H9 (cell line): Measurements from ENCODE around the gene SLC37A4. TPM values are rescaled to one million over a fixed set of nuclear protein-coding genes. Genes with fewer than 3 reads are reported as not detected.

Experiments used
- DNase-seq: peaks from one replicate; pipeline ENCODE4 v3.0.0-alpha.2; 2017
- H2AFZ ChIP-seq: one replicate; pipeline ENCODE4 v1.6.1; 2013; ENCODE audit warnings: mild to moderate bottlenecking, low read length, control low read depth, moderate library complexity
- H2AK5ac ChIP-seq: 2 replicates; pipeline ENCODE4 v1.6.1; 2013; ENCODE audit warnings: low read length, control low read depth, mixed read lengths; ENCODE audit not compliant: insufficient read length
- H2BK120ac ChIP-seq: one replicate; pipeline ENCODE4 v1.6.1; 2013; ENCODE audit warnings: low read depth, mild to moderate bottlenecking, low read length, control low read depth, inconsistent platforms; ENCODE audit not compliant: poor library complexity, severe bottlenecking
- H2BK12ac ChIP-seq: 2 replicates; pipeline ENCODE4 v1.6.1; 2013; ENCODE audit warnings: low read length, control low read depth, mixed read lengths, low read depth; ENCODE audit not compliant: insufficient read length
- H2BK15ac ChIP-seq: 2 replicates; pipeline ENCODE4 v1.6.1; 2013; ENCODE audit warnings: low read depth, low read length, control low read depth
- H2BK20ac ChIP-seq: one replicate; pipeline ENCODE4 v1.6.1; 2013; ENCODE audit warnings: low read depth, mild to moderate bottlenecking, low read length, control low read depth, inconsistent platforms; ENCODE audit not compliant: poor library complexity, severe bottlenecking
- H2BK5ac ChIP-seq: 2 replicates; pipeline ENCODE4 v1.6.1; 2013; ENCODE audit warnings: low read length, control low read depth, mixed read lengths; ENCODE audit not compliant: insufficient read length
- H3K14ac ChIP-seq: 2 replicates; pipeline ENCODE4 v1.6.1; 2013; ENCODE audit warnings: low read length, control low read depth; ENCODE audit not compliant: insufficient read depth
- H3K18ac ChIP-seq: 2 replicates; pipeline ENCODE4 v1.6.1; 2013; ENCODE audit warnings: low read depth, mild to moderate bottlenecking, mixed read lengths, low read length, control low read depth; ENCODE audit not compliant: insufficient read length
- H3K23ac ChIP-seq: 2 replicates; pipeline ENCODE4 v1.6.1; 2013; ENCODE audit warnings: low read length, control low read depth, mixed read lengths, low read depth; ENCODE audit not compliant: insufficient read length
- H3K23me2 ChIP-seq: 2 replicates; pipeline ENCODE4 v1.6.1; 2013; ENCODE audit warnings: low read depth, mild to moderate bottlenecking, mixed read lengths, low read length, control low read depth; ENCODE audit not compliant: insufficient read length, poor library complexity, severe bottlenecking
- H3K27ac ChIP-seq: 2 replicates; pipeline ENCODE4 v1.5.1; 2013; ENCODE audit warnings: low read length, control low read depth, mixed read lengths, low read depth; ENCODE audit not compliant: insufficient read length
- H3K27me3 ChIP-seq: 2 replicates; pipeline ENCODE4 v1.6.1; 2013; ENCODE audit warnings: low read length, control low read depth, inconsistent platforms; ENCODE audit not compliant: insufficient read depth
- H3K4ac ChIP-seq: 2 replicates; pipeline ENCODE4 v1.6.1; 2013; ENCODE audit warnings: low read depth, mild to moderate bottlenecking, control low read depth, inconsistent platforms, low read length, moderate library complexity
- H3K4me1 ChIP-seq: 2 replicates; pipeline ENCODE4 v1.6.1; 2013; ENCODE audit warnings: low read length, control low read depth, inconsistent platforms; ENCODE audit not compliant: insufficient read depth
- H3K4me2 ChIP-seq: 2 replicates; pipeline ENCODE4 v1.6.1; 2013; ENCODE audit warnings: low read length, control low read depth, mixed read lengths; ENCODE audit not compliant: insufficient read length, insufficient read depth
- H3K56ac ChIP-seq: 2 replicates; pipeline ENCODE4 v1.6.1; 2013; ENCODE audit warnings: low read depth, mild to moderate bottlenecking, mixed read lengths, low read length, control low read depth; ENCODE audit not compliant: insufficient read length
- H3K79me1 ChIP-seq: 2 replicates; pipeline ENCODE4 v1.6.1; 2013; ENCODE audit warnings: low read depth, mild to moderate bottlenecking, moderate library complexity, low read length, control low read depth, inconsistent platforms; ENCODE audit not compliant: insufficient read depth, poor library complexity, severe bottlenecking
- H3K79me2 ChIP-seq: 2 replicates; pipeline ENCODE4 v1.6.1; 2013; ENCODE audit warnings: low read length, control low read depth, inconsistent platforms; ENCODE audit not compliant: insufficient read depth
- H3K9ac ChIP-seq: 2 replicates; pipeline ENCODE4 v1.6.1; 2013; ENCODE audit warnings: low read length, control low read depth, mixed read lengths; ENCODE audit not compliant: insufficient read length; ENCODE audit errors: extremely low read depth
- H3K9me3 ChIP-seq: one replicate; pipeline ENCODE4 v1.6.1; 2013; ENCODE audit warnings: low read depth, low read length, inconsistent platforms; ENCODE audit not compliant: control insufficient read depth
- H3T11ph ChIP-seq: one replicate; pipeline ENCODE4 v1.6.1; 2013; ENCODE audit warnings: mild to moderate bottlenecking, low read length, control low read depth, inconsistent platforms
- H4K20me1 ChIP-seq: one replicate; pipeline ENCODE4 v1.6.1; 2013; ENCODE audit not compliant: control insufficient read depth, insufficient read length, insufficient read depth
- H4K5ac ChIP-seq: 2 replicates; pipeline ENCODE4 v1.6.1; 2013; ENCODE audit warnings: low read depth, mild to moderate bottlenecking, mixed read lengths, low read length, control low read depth; ENCODE audit not compliant: insufficient read length
- H4K8ac ChIP-seq: replicated peaks from 2 replicates; pipeline ENCODE4 v1.6.1; 2013; ENCODE audit warnings: low read length, control low read depth, mixed read lengths, low read depth; ENCODE audit not compliant: insufficient read length
- H4K91ac ChIP-seq: 2 replicates; pipeline ENCODE4 v1.6.1; 2013; ENCODE audit warnings: low read depth, mild to moderate bottlenecking, moderate library complexity, mixed read lengths, low read length, control low read depth; ENCODE audit not compliant: insufficient read length
- H3K27ac Mint-ChIP-seq, 3 experiments: 2 replicates in 2 of 3; 3 replicates in 1 of 3; pipeline ENCODE4 v1.8.0; 2020 to 2021; ENCODE audit warnings: mixed read lengths in 3 of 3, mild to moderate bottlenecking in 1 of 3, moderate library complexity in 1 of 3
- H3K27me3 Mint-ChIP-seq: 2 replicates; pipeline ENCODE4 v1.8.0; 2021; ENCODE audit warnings: low read depth, mild to moderate bottlenecking, moderate library complexity, mixed read lengths
- H3K36me3 Mint-ChIP-seq, 3 experiments: 2 replicates in 2 of 3; 3 replicates in 1 of 3; pipeline ENCODE4 v1.8.0; 2020 to 2021; ENCODE audit warnings: low read depth in 3 of 3, mixed read lengths in 3 of 3; ENCODE audit not compliant: insufficient read depth in 1 of 3
- H3K4me1 Mint-ChIP-seq, 2 experiments: 2 replicates each; pipeline ENCODE4 v1.8.0; 2020; ENCODE audit warnings: mixed read lengths in 2 of 2
- H3K4me3 Mint-ChIP-seq, 2 experiments: 2 replicates in 1 of 2; 3 replicates in 1 of 2; pipeline ENCODE4 v1.8.0; 2020 to 2021; ENCODE audit warnings: mild to moderate bottlenecking in 2 of 2, mixed read lengths in 2 of 2, moderate library complexity in 1 of 2
- H3K9me3 Mint-ChIP-seq, 2 experiments: 2 replicates in 1 of 2; 3 replicates in 1 of 2; pipeline ENCODE4 v1.8.0; 2020; ENCODE audit warnings: mild to moderate bottlenecking in 2 of 2, mixed read lengths in 2 of 2, moderate library complexity in 1 of 2
- WGBS: extraction: QIAGEN DNeasy Blood & Tissue Kit; methylation state at CpG from one replicate; pipeline ENCODE4 v1.1.7; 2013; ENCODE audit warnings: missing lambda C conversion rate, low lambda C conversion rate, mixed read lengths; ENCODE audit not compliant: insufficient read length; ENCODE audit errors: extremely low coverage; 5-methylcytosine and 5-hydroxymethylcytosine counted together
- total RNA-seq: library from RNA; stranded (reverse); gene quantifications from 2 replicates; pipeline ENCODE4 v1.2.1, GENCODE V29; 2021
- TF ChIP-seq, protein P1 (sequence below): fragments of 200-600 bp; sonication (generic); conservative IDR thresholded peaks from 3 replicates; pipeline ENCODE4 v1.8.0; 2021; ENCODE audit warnings: antibody characterized with exemption, mild to moderate bottlenecking

Gene SLC37A4
- total RNA-seq, 1 experiment from 2014 or later, result 41.0 TPM

DNA sequence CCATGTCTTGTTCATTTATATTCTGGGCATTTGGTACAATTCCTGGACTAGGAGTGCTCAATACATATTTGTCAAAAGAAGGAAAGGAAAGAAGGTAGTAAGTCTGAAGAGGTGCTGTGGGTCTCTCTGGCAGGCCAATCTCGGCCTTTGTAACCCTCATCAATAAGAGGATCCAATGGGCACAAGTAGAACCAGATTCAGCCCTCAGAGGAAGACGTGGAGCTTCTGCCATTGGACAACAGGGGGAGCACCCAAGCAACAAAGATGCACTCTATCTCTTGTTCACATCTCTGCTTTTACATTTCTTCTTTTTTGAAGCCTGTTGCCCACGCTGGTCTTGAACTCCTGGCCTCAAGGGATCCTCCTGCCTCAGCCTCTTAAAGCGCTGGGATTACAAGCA, 34.7 kb upstream of the SLC37A4 start:
- H4K8ac ChIP-seq, result no peak overlapping the region
- H3T11ph ChIP-seq, result no peak overlapping the region
- peaks cover 5% of the 10 kb centered on the region for H3K79me1 ChIP-seq
- H3K23me2 ChIP-seq, result peaks cover 7% of the 10 kb centered on the region
- H4K5ac ChIP-seq, result no peak overlapping the region
- H2AFZ ChIP-seq, result no peak overlapping the region
- Mint-ChIP-seq H3K36me3 (peaks cover 3 to 5% (median 5%) of the 10 kb centered on the region in 3 experiments; a peak in 6 of 7 replicates), H3K27me3 (no peaks in the 10 kb centered on the region), H3K4me3 (peak overlapping the region in 1 of 2 experiments; percentile 6; a peak in 2 of 5 replicates), H3K4me1 (peaks cover 7 to 10% of the 10 kb centered on the region in 2 experiments), H3K9me3 (no peaks in the 10 kb centered on the region; a peak in 1 of 5 replicates), H3K27ac (no peak overlapping the region)
- no peaks in the 10 kb centered on the region for H4K20me1 ChIP-seq
- no peak overlapping the region for H3K14ac ChIP-seq
- no peak overlapping the region for H2BK12ac ChIP-seq
- H2BK5ac ChIP-seq, result no peak overlapping the region
- no peak overlapping the region for H2BK120ac ChIP-seq
- peak; percentile 49 for DNase-seq
- no peak overlapping the region for H3K56ac ChIP-seq
- H3K18ac ChIP-seq, result no peak overlapping the region
- no peaks in the 10 kb centered on the region for H3K4me1 ChIP-seq
- H3K27me3 ChIP-seq, result no peaks in the 10 kb centered on the region
- H2BK15ac ChIP-seq, result no peak overlapping the region
- H3K23ac ChIP-seq, result no peak overlapping the region
- H3K4me2 ChIP-seq, result no peak overlapping the region
- no peak overlapping the region for H2BK20ac ChIP-seq
- no CpG with 5 or more reads among the region's 4 CpGs for WGBS
- no peak overlapping the region for H2AK5ac ChIP-seq
- H3K9me3 ChIP-seq, result no peaks in the 10 kb centered on the region
- H3K27ac ChIP-seq, result no peak overlapping the region
- H3K4ac ChIP-seq, result no peak overlapping the region
- TF ChIP-seq, protein P1, sequence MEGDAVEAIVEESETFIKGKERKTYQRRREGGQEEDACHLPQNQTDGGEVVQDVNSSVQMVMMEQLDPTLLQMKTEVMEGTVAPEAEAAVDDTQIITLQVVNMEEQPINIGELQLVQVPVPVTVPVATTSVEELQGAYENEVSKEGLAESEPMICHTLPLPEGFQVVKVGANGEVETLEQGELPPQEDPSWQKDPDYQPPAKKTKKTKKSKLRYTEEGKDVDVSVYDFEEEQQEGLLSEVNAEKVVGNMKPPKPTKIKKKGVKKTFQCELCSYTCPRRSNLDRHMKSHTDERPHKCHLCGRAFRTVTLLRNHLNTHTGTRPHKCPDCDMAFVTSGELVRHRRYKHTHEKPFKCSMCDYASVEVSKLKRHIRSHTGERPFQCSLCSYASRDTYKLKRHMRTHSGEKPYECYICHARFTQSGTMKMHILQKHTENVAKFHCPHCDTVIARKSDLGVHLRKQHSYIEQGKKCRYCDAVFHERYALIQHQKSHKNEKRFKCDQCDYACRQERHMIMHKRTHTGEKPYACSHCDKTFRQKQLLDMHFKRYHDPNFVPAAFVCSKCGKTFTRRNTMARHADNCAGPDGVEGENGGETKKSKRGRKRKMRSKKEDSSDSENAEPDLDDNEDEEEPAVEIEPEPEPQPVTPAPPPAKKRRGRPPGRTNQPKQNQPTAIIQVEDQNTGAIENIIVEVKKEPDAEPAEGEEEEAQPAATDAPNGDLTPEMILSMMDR, result peak; percentile 62
- H4K91ac ChIP-seq, result no peak overlapping the region
- H3K9ac ChIP-seq, result no peak overlapping the region
- no peaks in the 10 kb centered on the region; the same call in 1 of the 2 replicates for H3K79me2 ChIP-seq
